PFSK-1 (cell line): ENCODE results near the gene CUX1.

Experiments used
- FOXP2 ChIP-seq: optimal IDR thresholded peaks from 2 replicates; pipeline ENCODE3; 2011; ENCODE audit warnings: borderline replicate concordance, control low read depth, inconsistent platforms; ENCODE audit not compliant: insufficient read depth; ENCODE audit errors: extremely low read length, extremely low read depth
- POLR2AphosphoS5 ChIP-seq: IDR thresholded peaks from 2 replicates; pipeline ENCODE4 v1.6.1; 2012; ENCODE audit warnings: low read depth, mild to moderate bottlenecking, control low read depth, low read length, moderate library complexity
- SIN3A ChIP-seq: IDR thresholded peaks from 2 replicates; pipeline ENCODE4 v1.6.1; 2012; ENCODE audit warnings: mild to moderate bottlenecking, low read length, moderate library complexity, borderline replicate concordance; ENCODE audit not compliant: insufficient read depth
- TAF1 ChIP-seq: IDR thresholded peaks from 2 replicates; pipeline ENCODE4 v1.6.1; 2012; ENCODE audit warnings: low read length, control low read depth, borderline replicate concordance; ENCODE audit not compliant: insufficient read depth
- TF ChIP-seq, protein P1 (sequence below), 2 experiments: IDR thresholded peaks; 2 replicates each; pipeline versions ENCODE4 v1.6.1 to v1.8.0; 2011 to 2012; ENCODE audit warnings: low read depth in 2 of 2, low read length in 2 of 2, control low read depth in 1 of 2, inconsistent platforms in 1 of 2, mild to moderate bottlenecking in 1 of 2, moderate library complexity in 1 of 2; ENCODE audit not compliant: insufficient read depth in 1 of 2

Gene CUX1

DNA sequence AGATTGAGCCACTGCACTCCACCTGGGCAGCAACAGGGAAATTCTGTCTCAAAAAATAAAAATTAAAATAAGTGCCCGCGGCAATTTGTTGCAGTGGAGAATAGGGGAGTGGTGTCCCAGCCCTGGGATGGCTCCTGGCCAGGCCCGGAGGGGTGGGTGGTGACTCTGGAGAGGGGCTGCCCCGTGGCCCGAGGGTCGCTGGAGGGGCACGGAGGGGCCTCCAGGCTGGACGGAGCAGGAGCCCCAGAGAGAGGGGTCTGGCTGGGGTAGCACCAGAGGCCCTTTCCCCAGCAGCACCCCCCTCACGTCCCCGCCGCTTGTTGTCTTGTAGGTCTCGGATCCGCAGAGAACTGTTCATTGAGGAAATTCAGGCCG is 430.6 kb downstream of the CUX1 start:
- TF ChIP-seq SIN3A (no peak), POLR2AphosphoS5 (no peak), FOXP2 (no peak), TAF1 (no peak)
- TF ChIP-seq, protein P1, sequence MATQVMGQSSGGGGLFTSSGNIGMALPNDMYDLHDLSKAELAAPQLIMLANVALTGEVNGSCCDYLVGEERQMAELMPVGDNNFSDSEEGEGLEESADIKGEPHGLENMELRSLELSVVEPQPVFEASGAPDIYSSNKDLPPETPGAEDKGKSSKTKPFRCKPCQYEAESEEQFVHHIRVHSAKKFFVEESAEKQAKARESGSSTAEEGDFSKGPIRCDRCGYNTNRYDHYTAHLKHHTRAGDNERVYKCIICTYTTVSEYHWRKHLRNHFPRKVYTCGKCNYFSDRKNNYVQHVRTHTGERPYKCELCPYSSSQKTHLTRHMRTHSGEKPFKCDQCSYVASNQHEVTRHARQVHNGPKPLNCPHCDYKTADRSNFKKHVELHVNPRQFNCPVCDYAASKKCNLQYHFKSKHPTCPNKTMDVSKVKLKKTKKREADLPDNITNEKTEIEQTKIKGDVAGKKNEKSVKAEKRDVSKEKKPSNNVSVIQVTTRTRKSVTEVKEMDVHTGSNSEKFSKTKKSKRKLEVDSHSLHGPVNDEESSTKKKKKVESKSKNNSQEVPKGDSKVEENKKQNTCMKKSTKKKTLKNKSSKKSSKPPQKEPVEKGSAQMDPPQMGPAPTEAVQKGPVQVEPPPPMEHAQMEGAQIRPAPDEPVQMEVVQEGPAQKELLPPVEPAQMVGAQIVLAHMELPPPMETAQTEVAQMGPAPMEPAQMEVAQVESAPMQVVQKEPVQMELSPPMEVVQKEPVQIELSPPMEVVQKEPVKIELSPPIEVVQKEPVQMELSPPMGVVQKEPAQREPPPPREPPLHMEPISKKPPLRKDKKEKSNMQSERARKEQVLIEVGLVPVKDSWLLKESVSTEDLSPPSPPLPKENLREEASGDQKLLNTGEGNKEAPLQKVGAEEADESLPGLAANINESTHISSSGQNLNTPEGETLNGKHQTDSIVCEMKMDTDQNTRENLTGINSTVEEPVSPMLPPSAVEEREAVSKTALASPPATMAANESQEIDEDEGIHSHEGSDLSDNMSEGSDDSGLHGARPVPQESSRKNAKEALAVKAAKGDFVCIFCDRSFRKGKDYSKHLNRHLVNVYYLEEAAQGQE (IDR thresholded peaks at IDR 0.05; ENCODE audit: insufficient read depth in 1 of 2, low read depth in 2 of 2, low read length in 2 of 2): no peak

DNA sequence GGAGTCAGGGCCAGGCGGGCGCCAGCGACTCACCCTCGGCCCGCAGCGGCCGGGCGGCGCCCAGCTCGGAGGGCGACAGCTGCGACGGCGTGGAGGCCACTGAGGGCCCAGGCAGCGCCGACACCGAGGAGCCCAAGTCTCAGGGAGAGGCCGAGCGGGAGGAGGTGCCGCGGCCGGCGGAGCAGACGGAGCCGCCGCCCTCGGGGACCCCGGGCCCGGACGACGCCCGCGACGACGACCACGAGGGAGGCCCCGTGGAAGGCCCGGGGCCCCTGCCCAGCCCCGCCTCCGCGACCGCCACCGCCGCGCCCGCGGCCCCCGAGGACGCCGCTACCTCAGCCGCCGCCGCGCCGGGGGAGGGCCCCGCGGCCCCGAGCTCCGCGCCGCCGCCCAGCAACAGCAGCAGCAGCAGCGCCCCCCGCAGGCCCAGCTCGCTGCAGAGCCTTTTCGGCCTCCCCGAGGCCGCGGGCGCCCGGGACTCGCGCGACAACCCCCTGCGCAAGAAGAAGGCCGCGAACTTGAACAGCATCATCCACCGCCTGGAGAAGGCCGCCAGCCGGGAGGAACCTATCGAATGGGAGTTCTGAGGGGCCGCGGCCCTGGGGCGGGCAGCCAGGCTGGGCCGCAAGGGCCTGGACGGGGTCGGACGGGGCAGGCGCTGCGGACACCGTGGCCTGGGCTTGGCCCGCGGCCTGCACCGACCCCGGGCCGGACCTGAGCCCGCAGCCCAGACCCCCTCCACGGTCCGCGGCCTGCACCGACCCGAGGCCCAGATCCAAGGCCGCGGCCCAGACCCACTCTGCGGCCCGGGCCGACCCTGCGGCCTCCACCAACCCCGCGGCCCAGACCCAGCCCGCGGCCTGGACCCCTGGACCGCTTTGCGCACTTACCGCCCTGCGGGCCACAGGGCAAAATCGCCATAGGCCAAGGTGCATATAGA is 431.3 kb downstream of the CUX1 start:
- no peak for TF ChIP-seq SIN3A
- TF ChIP-seq FOXP2: no peak
- TF ChIP-seq, protein P1 (IDR thresholded peaks at IDR 0.05; ENCODE audit: insufficient read depth in 1 of 2, low read depth in 2 of 2, low read length in 2 of 2): no peak
- no peak for TF ChIP-seq POLR2AphosphoS5
- no peak for TF ChIP-seq TAF1

DNA sequence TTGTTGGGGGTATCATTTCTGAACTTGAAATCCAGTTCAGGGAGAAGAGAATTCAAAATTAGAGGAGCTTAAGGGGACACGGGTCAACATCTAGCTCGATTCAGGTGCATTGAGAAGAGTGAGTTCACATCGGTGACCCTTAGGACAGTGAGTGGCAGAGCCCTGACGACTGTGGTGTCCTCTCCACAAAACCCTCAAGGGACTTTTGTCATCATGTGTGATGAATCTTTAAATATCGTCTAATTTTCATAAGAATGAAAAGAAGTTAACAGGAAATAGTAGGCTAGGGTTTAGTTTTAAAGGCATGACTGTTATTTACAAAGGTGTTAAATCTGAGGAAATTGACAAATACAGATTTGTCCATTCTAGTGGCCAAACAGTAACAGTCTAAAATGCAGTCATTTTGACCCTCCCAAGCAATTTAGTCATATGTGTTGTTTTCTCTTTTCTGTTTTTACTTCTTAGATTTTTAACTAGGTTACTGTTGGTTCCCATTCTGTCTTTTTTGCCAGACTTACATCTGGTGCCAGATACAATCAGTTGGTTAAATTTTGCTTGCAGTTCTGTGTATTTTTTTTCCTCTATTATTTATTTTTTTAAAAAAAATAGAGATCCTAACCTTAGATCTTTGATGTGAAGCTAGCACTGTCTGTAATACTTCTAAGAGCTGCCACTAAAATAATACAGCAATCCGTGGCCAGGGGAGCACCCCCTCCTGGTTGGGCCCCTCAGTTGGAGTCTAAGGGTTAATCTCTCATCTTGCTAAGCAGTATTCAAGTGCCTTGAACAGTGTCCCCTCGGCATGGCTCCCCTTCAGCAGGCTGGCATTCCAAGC is 434.3 kb downstream of the CUX1 start:
- TF ChIP-seq SIN3A: no peak

DNA sequence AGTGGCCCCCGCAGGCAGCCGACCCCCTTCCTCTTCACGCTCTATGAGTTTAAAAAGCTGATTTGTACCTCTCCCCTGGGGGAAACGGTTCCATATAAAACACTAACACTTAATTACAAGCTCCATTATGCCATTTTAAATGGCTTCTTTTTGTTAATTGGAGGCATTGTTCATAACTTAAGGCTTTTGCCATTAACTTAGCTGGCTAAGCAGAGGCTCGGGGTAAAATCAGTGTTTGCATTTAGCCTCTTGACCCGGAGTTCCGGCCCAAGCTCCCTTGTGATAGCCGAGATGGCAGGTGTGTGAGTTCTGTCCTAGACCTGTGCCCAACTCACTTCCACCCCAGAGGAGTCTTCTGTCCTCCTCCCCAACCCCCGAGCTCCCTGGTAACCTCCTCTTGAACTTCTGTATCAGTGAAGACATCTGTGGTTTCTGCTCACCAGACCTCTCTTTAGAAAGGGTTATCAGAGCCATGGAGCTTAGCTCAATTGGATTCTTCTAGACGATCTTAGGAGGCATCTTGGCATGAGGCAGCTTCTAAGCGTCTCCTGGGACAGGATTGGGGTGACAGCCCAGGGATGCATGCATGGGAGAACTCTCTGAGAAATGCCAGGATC is 435.0 kb downstream of the CUX1 start:
- TF ChIP-seq, protein P1 (IDR thresholded peaks at IDR 0.05; ENCODE audit: insufficient read depth in 1 of 2, low read depth in 2 of 2, low read length in 2 of 2): no peak
- no peak for TF ChIP-seq TAF1

DNA sequence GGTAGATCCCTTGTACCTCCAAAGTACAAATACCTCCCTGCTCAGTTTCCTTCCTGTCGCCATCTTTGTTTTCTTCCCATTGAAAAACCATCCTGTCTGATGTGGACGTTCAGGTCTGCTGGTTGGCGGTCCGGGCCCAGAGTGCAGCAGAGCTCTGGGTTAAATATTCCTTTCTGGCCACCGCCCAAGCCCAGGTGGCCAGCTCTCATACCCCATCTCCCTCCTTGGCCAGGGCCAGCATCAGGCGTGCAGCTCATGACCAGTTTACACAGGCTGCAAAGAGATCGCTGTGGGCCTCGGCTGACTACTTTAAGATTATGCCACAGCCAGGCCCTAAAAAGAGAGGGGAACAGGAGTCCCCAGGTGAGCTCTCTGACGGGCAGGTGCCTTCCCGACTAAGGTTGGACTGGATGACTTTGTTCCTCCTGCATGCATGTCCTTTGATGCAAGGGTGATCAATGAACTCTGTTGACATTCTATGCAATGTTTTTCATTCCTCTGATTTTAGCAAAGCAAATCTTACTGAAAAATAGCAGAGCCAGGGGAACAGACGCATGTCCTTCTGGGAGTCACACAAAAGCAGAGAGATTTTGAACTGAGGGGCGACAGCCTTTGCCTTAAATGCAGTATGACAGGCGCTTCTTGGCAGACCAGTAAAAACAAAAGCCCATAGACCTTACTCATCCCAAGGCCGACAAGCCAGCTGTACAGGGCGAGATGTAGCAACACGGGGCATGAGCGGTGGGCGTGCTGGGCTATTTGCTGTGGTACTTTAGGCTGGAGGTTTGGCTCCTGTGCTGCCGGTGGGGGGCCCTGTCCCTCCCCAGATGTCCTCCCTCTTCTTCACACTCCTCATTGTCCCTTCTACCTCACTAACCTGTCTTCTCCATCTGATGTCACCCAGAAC is 435.9 kb downstream of the CUX1 start:
- TF ChIP-seq SIN3A (no peak), TAF1 (no peak), POLR2AphosphoS5 (no peak), FOXP2 (no peak)
- TF ChIP-seq, protein P1 (IDR thresholded peaks at IDR 0.05; ENCODE audit: insufficient read depth in 1 of 2, low read depth in 2 of 2, low read length in 2 of 2): no peak
